HEK293T (cell line): Measurements from ENCODE around the gene ADAMTS13.

Experiments used
- ARNT ChIP-seq: fragments of 450-650 bp; IDR thresholded peaks from 2 replicates; pipeline ENCODE4 v1.6.1; 2017; ENCODE audit warnings: mild to moderate bottlenecking
- BHLHE40 ChIP-seq: fragments of 450-650 bp; IDR thresholded peaks from 2 replicates; pipeline ENCODE4 v1.6.1; 2016; ENCODE audit warnings: mild to moderate bottlenecking, moderate library complexity, borderline replicate concordance
- ELF4 ChIP-seq: fragments of 450-650 bp; IDR thresholded peaks from 2 replicates; pipeline ENCODE4 v1.6.1; 2017; ENCODE audit warnings: antibody characterized with exemption
- FOXA1 ChIP-seq: fragments of 450-650 bp; IDR thresholded peaks from 2 replicates; pipeline ENCODE4 v1.6.1; 2016; ENCODE audit warnings: mild to moderate bottlenecking
- FOXM1 ChIP-seq: fragments of 450-650 bp; IDR thresholded peaks from 2 replicates; pipeline ENCODE4 v1.6.1; 2017; ENCODE audit warnings: mild to moderate bottlenecking, borderline replicate concordance
- HDGF ChIP-seq: fragments of 450-650 bp; IDR thresholded peaks from 2 replicates; pipeline ENCODE4 v1.6.1; 2017; ENCODE audit warnings: antibody characterized with exemption, borderline replicate concordance
- L3MBTL2 ChIP-seq: fragments of 450-650 bp; conservative IDR thresholded peaks from 2 replicates; pipeline ENCODE4 v1.6.1; 2016; ENCODE audit warnings: mild to moderate bottlenecking
- SP1 ChIP-seq: fragments of 450-650 bp; IDR thresholded peaks from 2 replicates; pipeline ENCODE4 v1.6.1; 2017
- SUZ12 ChIP-seq: fragments of 450-650 bp; IDR thresholded peaks from 2 replicates; pipeline ENCODE4 v1.6.1; 2016; ENCODE audit warnings: mild to moderate bottlenecking
- ZNF384 ChIP-seq: fragments of 450-650 bp; IDR thresholded peaks from 2 replicates; pipeline ENCODE4 v1.6.1; 2016
- TF ChIP-seq, protein P1 (sequence below): fragments of 450-650 bp; IDR thresholded peaks from 2 replicates; pipeline ENCODE4 v1.6.1; 2016

GRCh38 chr9:133489253-133490190, 67.4 kb downstream of the ADAMTS13 start:
- TF ChIP-seq ARNT: no peak
- TF ChIP-seq ELF4: no peak
- no peak for TF ChIP-seq FOXM1
- no peak for TF ChIP-seq BHLHE40
- no peak for TF ChIP-seq FOXA1
- TF ChIP-seq SUZ12: no peak
- TF ChIP-seq SP1: no peak
- TF ChIP-seq, protein P1, sequence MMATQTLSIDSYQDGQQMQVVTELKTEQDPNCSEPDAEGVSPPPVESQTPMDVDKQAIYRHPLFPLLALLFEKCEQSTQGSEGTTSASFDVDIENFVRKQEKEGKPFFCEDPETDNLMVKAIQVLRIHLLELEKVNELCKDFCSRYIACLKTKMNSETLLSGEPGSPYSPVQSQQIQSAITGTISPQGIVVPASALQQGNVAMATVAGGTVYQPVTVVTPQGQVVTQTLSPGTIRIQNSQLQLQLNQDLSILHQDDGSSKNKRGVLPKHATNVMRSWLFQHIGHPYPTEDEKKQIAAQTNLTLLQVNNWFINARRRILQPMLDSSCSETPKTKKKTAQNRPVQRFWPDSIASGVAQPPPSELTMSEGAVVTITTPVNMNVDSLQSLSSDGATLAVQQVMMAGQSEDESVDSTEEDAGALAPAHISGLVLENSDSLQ: no peak
- TF ChIP-seq ZNF384: no peak
- TF ChIP-seq HDGF: no peak
- TF ChIP-seq L3MBTL2: no peak
